D721Med (cell line): ENCODE data around the gene C12orf57.

Source experiments
- DNase-seq: peaks from one replicate; pipeline ENCODE4 v3.0.0; 2011; ENCODE audit warnings: low spot score; ENCODE audit not compliant: insufficient read length
- FAIRE-seq: peaks from 2 replicates; lab custom pipeline; 2011; peaks lifted over from hg19 to GRCh38; lab: Jason Lieb, UNC
- TF ChIP-seq, protein P1 (sequence below): IDR thresholded peaks from 2 replicates; pipeline ENCODE4 v1.5.1; 2012; ENCODE audit warnings: mild to moderate bottlenecking, control low read depth; ENCODE audit not compliant: insufficient read depth; ENCODE audit errors: missing control alignments

Gene C12orf57

DNA sequence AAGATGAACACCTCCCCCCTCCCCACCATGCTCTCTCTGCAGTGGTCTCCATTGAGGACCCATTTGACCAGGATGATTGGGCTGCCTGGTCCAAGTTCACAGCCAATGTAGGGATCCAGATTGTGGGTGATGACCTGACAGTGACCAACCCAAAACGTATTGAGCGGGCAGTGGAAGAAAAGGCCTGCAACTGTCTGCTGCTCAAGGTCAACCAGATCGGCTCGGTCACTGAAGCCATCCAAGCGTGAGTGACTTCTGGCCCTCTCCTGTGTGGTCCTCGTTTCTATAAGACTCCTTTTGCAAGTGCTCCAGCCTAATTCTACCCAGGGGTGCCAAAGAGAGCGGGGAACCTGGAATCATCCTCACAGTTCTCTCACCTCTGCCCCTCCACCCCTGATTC lies 22.3 kb upstream of the C12orf57 start:
- TF ChIP-seq, protein P1, sequence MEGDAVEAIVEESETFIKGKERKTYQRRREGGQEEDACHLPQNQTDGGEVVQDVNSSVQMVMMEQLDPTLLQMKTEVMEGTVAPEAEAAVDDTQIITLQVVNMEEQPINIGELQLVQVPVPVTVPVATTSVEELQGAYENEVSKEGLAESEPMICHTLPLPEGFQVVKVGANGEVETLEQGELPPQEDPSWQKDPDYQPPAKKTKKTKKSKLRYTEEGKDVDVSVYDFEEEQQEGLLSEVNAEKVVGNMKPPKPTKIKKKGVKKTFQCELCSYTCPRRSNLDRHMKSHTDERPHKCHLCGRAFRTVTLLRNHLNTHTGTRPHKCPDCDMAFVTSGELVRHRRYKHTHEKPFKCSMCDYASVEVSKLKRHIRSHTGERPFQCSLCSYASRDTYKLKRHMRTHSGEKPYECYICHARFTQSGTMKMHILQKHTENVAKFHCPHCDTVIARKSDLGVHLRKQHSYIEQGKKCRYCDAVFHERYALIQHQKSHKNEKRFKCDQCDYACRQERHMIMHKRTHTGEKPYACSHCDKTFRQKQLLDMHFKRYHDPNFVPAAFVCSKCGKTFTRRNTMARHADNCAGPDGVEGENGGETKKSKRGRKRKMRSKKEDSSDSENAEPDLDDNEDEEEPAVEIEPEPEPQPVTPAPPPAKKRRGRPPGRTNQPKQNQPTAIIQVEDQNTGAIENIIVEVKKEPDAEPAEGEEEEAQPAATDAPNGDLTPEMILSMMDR = no peak
- FAIRE-seq (no peak), DNase-seq (no peak)

DNA sequence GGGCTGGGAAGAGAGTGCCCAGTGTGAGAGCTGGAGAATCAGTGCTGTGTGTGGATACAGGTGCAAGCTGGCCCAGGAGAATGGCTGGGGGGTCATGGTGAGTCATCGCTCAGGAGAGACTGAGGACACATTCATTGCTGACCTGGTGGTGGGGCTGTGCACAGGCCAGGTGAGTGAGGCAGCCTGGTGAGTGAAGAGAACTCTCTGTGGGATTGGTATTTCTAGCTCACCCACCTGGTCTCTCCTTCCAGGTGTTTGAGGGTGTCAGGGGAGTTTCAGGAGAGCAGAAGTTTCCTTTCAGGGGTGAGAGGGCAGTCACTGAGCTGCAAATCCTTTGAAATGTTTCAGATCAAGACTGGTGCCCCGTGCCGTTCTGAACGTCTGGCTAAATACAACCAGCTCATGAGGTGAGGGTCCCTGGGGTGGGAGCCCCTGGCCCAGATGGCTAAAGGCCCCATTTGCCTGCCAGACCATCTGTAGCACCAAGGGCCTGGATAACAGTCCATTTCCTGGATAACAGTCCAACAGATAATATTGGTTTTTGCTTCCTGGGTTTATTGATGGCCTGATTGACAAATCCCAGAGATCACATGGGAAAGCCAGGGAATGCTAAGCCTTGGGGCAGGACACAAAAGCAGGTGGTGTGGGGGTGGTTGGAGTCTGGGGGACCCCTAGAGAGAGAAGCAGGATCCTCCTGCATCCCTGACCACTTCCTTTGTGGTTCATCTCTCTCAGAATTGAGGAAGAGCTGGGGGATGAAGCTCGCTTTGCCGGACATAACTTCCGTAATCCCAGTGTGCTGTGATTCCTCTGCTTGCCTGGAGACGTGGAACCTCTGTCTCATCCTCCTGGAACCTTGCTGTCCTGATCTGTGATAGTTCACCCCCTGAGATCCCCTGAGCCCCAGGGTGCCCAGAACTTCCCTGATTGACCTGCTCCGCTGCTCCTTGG lies 21.6 kb upstream of the C12orf57 start:
- FAIRE-seq = no peak
- DNase-seq = no peak
- TF ChIP-seq, protein P1 = no peak

DNA sequence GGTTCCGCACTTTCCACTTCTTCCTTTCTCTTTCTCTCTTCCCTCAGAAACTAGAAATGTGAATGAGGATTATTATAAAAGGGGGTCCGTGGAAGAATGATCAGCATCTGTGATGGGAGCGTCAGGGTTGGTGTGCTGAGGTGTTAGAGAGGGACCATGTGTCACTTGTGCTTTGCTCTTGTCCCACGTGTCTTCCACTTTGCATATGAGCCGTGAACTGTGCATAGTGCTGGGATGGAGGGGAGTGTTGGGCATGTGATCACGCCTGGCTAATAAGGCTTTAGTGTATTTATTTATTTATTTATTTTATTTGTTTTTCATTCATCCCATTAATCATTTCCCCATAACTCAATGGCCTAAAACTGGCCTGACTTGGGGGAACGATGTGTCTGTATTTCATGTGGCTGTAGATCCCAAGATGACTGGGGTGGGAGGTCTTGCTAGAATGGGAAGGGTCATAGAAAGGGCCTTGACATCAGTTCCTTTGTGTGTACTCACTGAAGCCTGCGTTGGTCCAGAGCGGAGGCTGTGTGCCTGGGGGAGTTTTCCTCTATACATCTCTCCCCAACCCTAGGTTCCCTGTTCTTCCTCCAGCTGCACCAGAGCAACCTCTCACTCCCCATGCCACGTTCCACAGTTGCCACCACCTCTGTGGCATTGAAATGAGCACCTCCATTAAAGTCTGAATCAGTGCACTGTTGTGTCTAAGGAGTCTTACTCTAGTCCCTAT lies 20.7 kb upstream of the C12orf57 start:
- no peak for FAIRE-seq
- no peak for DNase-seq
- TF ChIP-seq, protein P1 = no peak

DNA sequence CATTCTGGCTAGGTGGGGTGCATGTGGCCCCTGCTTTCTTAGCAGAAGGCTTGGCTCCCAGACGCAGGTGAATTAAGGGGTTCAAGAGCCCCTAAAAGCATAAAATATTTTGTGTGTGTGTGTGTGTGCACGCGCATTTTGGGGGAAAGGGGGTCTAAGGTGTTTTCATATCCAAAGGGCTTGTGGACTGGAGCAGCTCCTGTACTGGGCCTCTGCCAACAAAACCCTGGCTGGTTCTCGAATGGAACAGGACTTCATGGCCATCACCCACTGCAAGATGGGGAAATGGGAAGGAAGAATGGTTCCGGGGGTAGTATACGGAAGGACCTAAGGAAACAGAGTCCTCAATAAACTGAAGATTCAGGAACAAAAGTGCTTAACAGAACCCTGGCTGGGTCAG lies 20.0 kb upstream of the C12orf57 start:
- TF ChIP-seq, protein P1 = no peak
- FAIRE-seq (no peak), DNase-seq (no peak)

DNA sequence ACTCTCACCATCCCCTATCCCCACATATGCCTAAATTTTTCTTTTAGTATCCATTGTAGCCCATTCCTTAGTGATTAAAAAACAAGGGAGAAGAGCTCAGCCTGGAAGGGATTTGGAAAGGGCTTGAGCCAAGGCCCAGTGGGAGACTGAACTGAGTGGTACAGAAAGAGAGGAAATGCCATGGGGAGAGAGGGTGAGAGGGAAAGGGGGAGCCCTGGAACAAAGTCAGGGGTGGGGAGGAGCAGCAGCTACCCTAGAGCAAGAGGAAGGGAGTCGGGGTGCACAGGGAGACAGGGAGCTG lies 18.6 kb upstream of the C12orf57 start:
- TF ChIP-seq, protein P1 = no peak
- FAIRE-seq (no peak), DNase-seq (no peak)

DNA sequence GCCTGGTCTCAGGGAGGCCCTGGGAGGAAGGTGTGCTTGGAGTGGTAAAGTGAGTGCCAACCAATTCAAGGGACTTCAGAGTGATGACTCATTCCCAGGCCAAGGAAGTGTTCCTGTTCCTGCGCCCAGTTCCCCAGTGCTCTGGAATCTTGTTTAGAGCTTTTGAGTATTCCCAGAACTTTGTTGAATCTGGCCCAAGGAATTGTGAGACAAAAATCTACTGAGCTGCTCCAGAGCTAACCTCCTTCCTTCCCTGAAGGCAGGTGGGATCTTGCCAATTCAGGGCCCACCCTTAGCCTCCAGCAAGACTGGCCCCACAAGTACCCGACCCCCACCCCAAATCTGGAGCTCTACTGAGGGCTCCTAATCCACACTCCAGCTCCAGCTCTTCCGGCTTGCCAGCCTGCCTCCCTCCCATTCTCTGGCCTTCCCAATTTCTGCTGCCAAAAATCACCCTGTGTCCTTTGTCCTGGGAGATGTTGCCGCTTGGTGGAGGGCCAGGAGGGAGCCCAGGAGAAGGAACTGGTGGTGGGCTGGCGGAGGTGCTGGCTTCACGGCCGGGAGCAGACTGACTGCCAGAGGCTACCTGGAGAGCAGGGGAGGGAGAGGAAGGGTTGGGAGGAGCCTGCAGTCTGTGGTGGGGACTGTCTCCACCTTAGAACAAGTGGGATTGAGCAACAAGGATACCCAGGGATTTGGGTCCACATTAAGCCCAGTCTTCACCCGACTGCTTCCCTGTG lies 18.1 kb upstream of the C12orf57 start:
- TF ChIP-seq, protein P1 = no peak
- DNase-seq (no peak), FAIRE-seq (no peak)
